ENCODE results near the gene C5AR1. TPM values are rescaled to one million over a fixed set of nuclear protein-coding genes. Genes with fewer than 3 reads are reported as not detected.
A peak's percentile ranks its signal among the peaks of the same experiment; 100 is the strongest.

Gene C5AR1
- total RNA-seq, 2 experiments from 2014 or later = 0.65 to 2.2 TPM

DNA sequence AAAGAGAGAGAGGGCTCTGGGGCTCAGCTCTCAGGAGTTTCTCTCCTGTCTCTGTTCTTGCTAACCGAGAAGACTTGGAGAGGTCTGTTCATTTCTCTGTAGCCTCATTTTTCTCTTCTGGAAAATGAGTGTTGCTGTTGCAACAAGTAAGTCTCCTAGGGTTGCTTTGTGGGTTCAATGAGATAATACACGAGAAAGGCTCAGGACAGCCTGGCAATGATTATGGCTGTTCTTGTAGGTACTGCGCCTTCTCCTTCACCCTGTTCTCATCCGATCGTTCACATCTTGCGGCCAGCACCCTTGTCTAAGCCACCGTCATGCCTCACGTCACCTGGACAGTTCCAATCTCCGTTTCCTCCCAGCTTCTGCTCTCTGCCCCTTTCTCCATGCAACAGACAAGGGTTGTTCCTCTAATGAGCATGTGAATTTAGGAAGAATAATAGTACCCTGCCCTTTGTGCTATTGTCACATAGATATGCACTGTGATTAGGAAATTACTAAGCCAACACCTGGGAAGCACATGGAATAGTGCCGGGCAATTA lies 4.2 kb downstream of the C5AR1 start:
- CTCF ChIA-PET = no interaction called here
- Mint-ChIP-seq H3K4me1 (ENCODE audit: low read depth) (peaks cover 4% of the 10 kb centered on the region), H3K4me3 (no peak overlapping the region), H3K27me3 (peaks cover 5% of the 10 kb centered on the region), H3K27ac (no peak overlapping the region), H3K36me3 (ENCODE audit: low read depth) (no peaks in the 10 kb centered on the region), H3K9me3 (no peaks in the 10 kb centered on the region)
- DNase-seq = no peak
- TF ChIP-seq, protein P1, sequence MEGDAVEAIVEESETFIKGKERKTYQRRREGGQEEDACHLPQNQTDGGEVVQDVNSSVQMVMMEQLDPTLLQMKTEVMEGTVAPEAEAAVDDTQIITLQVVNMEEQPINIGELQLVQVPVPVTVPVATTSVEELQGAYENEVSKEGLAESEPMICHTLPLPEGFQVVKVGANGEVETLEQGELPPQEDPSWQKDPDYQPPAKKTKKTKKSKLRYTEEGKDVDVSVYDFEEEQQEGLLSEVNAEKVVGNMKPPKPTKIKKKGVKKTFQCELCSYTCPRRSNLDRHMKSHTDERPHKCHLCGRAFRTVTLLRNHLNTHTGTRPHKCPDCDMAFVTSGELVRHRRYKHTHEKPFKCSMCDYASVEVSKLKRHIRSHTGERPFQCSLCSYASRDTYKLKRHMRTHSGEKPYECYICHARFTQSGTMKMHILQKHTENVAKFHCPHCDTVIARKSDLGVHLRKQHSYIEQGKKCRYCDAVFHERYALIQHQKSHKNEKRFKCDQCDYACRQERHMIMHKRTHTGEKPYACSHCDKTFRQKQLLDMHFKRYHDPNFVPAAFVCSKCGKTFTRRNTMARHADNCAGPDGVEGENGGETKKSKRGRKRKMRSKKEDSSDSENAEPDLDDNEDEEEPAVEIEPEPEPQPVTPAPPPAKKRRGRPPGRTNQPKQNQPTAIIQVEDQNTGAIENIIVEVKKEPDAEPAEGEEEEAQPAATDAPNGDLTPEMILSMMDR (IDR thresholded peaks at IDR 0.05) = no peak
- intact Hi-C loops (cut with micrococcal nuclease) = no loop called here
- no peak for ATAC-seq
- POLR2A ChIA-PET = no interaction called here

DNA sequence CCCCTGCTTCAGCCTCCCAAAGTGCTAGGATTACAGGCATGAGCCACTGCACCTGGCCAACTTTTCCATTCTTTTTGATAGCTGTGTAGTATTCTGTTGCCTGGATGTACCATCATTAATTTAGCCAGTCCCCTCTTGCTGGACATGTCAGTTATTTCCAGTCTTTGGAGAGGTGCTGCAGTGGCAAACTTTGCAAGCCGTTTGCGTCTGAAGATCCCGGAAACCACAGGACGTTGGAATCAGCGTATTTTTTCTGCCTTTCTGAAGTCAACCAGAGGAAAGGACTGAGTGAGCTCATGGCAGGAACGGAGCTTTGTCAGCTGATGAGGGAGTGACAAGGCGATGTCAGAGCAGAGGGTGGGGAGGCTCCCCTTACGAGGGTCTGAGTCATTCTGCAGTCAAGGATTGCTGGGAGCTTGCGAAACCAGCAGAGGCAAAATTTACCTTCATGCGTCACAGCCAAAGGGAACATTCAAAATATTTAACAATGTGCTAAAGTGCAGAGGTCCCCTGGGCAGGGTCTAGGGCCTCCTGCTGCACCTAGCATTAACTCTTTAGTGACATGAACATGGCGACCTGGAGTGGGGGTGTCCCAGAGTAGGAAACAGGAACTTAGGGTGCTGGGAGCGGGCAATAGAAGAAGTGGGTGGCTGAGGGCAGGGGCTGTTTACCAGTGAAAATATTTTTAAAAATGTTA lies 5.6 kb downstream of the C5AR1 start:
- intact Hi-C loops (cut with micrococcal nuclease) = no loop called here
- POLR2A ChIA-PET = no interaction called here
- Mint-ChIP-seq H3K9me3 (no peaks in the 10 kb centered on the region), H3K4me1 (ENCODE audit: low read depth) (peaks cover 4% of the 10 kb centered on the region), H3K27ac (no peak overlapping the region), H3K36me3 (ENCODE audit: low read depth) (no peaks in the 10 kb centered on the region), H3K27me3 (peaks cover 8% of the 10 kb centered on the region), H3K4me3 (no peak overlapping the region)
- DNase-seq = peak; percentile 54
- TF ChIP-seq, protein P1 (IDR thresholded peaks at IDR 0.05) = no peak
- peak; percentile 87 for ATAC-seq
- CTCF ChIA-PET = interaction anchor here (1.3 kb wide), 1 partner anchor 10 kb away, joined by 7 read pairs; no protein-coding TSS in a partner anchor

DNA sequence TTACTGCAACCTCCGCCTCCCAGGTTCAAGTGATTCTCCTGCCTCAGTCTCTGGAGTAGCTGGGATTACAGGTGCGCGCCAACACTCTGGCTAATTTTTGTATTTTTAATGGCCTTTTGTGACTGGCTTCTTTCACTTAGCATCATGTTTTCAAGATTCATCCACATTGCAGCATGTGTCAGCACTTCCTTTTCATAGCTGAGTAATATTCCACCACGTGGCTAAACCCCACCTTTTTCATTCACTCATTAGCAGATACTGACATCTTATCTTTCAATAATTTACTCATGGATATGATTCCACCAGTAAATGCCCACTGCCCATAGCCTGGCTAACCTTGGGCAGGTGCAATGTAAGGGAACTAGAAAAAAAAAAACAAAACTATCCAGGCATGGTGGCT lies 6.9 kb downstream of the C5AR1 start:
- ATAC-seq (no peak), DNase-seq (no peak)
- H3K4me3 Mint-ChIP-seq = no peak overlapping the region
- H3K27me3 Mint-ChIP-seq = peaks cover 8% of the 10 kb centered on the region
- TF ChIP-seq, protein P1 (IDR thresholded peaks at IDR 0.05) = no peak
- peaks cover 4% of the 10 kb centered on the region for H3K4me1 Mint-ChIP-seq (ENCODE audit: low read depth)
- no peaks in the 10 kb centered on the region for H3K36me3 Mint-ChIP-seq (ENCODE audit: low read depth)
- H3K27ac Mint-ChIP-seq = no peak overlapping the region
- ChIA-PET POLR2A (no interaction called here), CTCF (interaction anchor here (1.4 to 2.2 kb wide), 2 partner anchors 11 to 20 kb away, joined by 5 to 9 read pairs; no protein-coding TSS in a partner anchor)
- intact Hi-C loops (cut with micrococcal nuclease) = no loop called here
- no peaks in the 10 kb centered on the region for H3K9me3 Mint-ChIP-seq

DNA sequence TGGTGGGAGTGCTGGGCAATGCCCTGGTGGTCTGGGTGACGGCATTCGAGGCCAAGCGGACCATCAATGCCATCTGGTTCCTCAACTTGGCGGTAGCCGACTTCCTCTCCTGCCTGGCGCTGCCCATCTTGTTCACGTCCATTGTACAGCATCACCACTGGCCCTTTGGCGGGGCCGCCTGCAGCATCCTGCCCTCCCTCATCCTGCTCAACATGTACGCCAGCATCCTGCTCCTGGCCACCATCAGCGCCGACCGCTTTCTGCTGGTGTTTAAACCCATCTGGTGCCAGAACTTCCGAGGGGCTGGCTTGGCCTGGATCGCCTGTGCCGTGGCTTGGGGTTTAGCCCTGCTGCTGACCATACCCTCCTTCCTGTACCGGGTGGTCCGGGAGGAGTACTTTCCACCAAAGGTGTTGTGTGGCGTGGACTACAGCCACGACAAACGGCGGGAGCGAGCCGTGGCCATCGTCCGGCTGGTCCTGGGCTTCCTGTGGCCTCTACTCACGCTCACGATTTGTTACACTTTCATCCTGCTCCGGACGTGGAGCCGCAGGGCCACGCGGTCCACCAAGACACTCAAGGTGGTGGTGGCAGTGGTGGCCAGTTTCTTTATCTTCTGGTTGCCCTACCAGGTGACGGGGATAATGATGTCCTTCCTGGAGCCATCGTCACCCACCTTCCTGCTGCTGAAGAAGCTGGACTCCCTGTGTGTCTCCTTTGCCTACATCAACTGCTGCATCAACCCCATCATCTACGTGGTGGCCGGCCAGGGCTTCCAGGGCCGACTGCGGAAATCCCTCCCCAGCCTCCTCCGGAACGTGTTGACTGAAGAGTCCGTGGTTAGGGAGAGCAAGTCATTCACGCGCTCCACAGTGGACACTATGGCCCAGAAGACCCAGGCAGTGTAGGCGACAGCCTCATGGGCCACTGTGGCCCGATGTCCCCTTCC lies 10.5 kb downstream of the C5AR1 start:
- CTCF ChIA-PET = interaction anchor here (0.9 to 1.4 kb wide), 2 partner anchors 16 to 378 kb away, joined by 3 to 4 read pairs; no protein-coding TSS in a partner anchor
- Mint-ChIP-seq H3K9me3 (no peaks in the 10 kb centered on the region), H3K27ac (no peak overlapping the region), H3K36me3 (ENCODE audit: low read depth) (no peaks in the 10 kb centered on the region), H3K27me3 (peaks cover 16% of the 10 kb centered on the region), H3K4me1 (ENCODE audit: low read depth) (peaks cover 3% of the 10 kb centered on the region), H3K4me3 (no peak overlapping the region)
- ATAC-seq (no peak), DNase-seq (no peak)
- TF ChIP-seq, protein P1 (IDR thresholded peaks at IDR 0.05) = no peak
- POLR2A ChIA-PET = no interaction called here
- intact Hi-C loops (cut with micrococcal nuclease) = no loop called here
